ENCODE results near the gene FARP2.
A peak's percentile ranks its signal among the peaks of the same experiment; 100 is the strongest.
"Not testable (repeated sequence)": the region's sequence is repeated elsewhere in the genome, so short reads cannot be mapped to it uniquely, and the experiment has no call there.

FARP2 gene

GRCh38 chr2:241412144-241412543 lies 56.1 kb downstream of the FARP2 start:
- DNase-seq, result peak; percentile 48

- not testable (repeated sequence) for DNase-seq
Measured at GRCh38 chr2:241413501-241413900, 57.4 kb downstream of the FARP2 start.

GRCh38 chr2:241413929-241414580 lies 58.0 kb downstream of the FARP2 start:
- no peak for DNase-seq

GRCh38 chr2:241415196-241415595 lies 59.1 kb downstream of the FARP2 start:
- no peak for DNase-seq

GRCh38 chr2:241417626-241418025 lies 61.5 kb downstream of the FARP2 start:
- no peak for DNase-seq

- DNase-seq, result no peak
Measured at GRCh38 chr2:241421330-241421729, 65.2 kb downstream of the FARP2 start.

GRCh38 chr2:241421942-241422341 lies 65.9 kb downstream of the FARP2 start:
- not testable (repeated sequence) for DNase-seq

GRCh38 chr2:241422350-241422749 lies 66.3 kb downstream of the FARP2 start:
- DNase-seq, result no peak

GRCh38 chr2:241423489-241423888 lies 67.4 kb downstream of the FARP2 start:
- DNase-seq, result not testable (repeated sequence)

GRCh38 chr2:241425368-241425767 lies 69.3 kb downstream of the FARP2 start:
- no peak for DNase-seq

- DNase-seq, result no peak
Measured at GRCh38 chr2:241430178-241430577, 74.1 kb downstream of the FARP2 start.

- no peak for DNase-seq
Measured at GRCh38 chr2:241432824-241433448, 76.9 kb downstream of the FARP2 start.

- no peak for DNase-seq
Measured at GRCh38 chr2:241437179-241437578, 81.1 kb downstream of the FARP2 start.

GRCh38 chr2:241441492-241441891 lies 85.4 kb downstream of the FARP2 start:
- no peak for DNase-seq

GRCh38 chr2:241443486-241444223 lies 87.6 kb downstream of the FARP2 start:
- peak; percentile 61 for DNase-seq

- DNase-seq, result no peak
Measured at GRCh38 chr2:241445426-241445825, 89.3 kb downstream of the FARP2 start.

- DNase-seq, result not testable (repeated sequence)
Measured at GRCh38 chr2:241450092-241450491, 94.0 kb downstream of the FARP2 start.

GRCh38 chr2:241451840-241452506 lies 95.9 kb downstream of the FARP2 start:
- DNase-seq, result no peak

GRCh38 chr2:241453919-241454318 lies 97.8 kb downstream of the FARP2 start:
- not testable (repeated sequence) for DNase-seq

- DNase-seq, result no peak
Measured at GRCh38 chr2:241454837-241455485, 98.9 kb downstream of the FARP2 start.

GRCh38 chr2:241456546-241456945 lies 100.5 kb downstream of the FARP2 start:
- no peak for DNase-seq

- DNase-seq, result no peak
Measured at GRCh38 chr2:241458687-241459086, 102.6 kb downstream of the FARP2 start.

GRCh38 chr2:241459520-241459919 lies 103.4 kb downstream of the FARP2 start:
- DNase-seq, result peak; percentile 32
